Smooth muscle cell (in vitro differentiated cells): ENCODE results near the gene ZNF844. TPM values are rescaled to one million over a fixed set of nuclear protein-coding genes. Genes with fewer than 3 reads are reported as not detected.

Experiments
- DNase-seq: peaks from one replicate; lab custom pipeline; 2025; ENCODE audit not compliant: unreplicated experiment; lab: John Stamatoyannopoulos, UW
- H2AFZ ChIP-seq: fragments of 200-600 bp; sonication (generic); 2 replicates; pipeline ENCODE4 v1.6.0; 2016; ENCODE audit warnings: antibody characterized with exemption, low read depth, mild to moderate bottlenecking
- H3F3A ChIP-seq: fragments of 200-600 bp; sonication (generic); 2 replicates; pipeline ENCODE4 v1.6.0; 2017; ENCODE audit warnings: antibody characterized with exemption, low read depth
- H3K27ac ChIP-seq: fragments of 200-600 bp; sonication (generic); 2 replicates; pipeline ENCODE4 v1.5.1; 2016; ENCODE audit warnings: low read depth, mild to moderate bottlenecking
- H3K27me3 ChIP-seq: fragments of 200-600 bp; sonication (generic); 2 replicates; pipeline ENCODE4 v1.6.1; 2016; ENCODE audit warnings: low read depth, mild to moderate bottlenecking
- H3K36me3 ChIP-seq: fragments of 200-600 bp; sonication (generic); 2 replicates; pipeline ENCODE4 v1.5.1; 2016; ENCODE audit warnings: low read depth
- H3K4me1 ChIP-seq: fragments of 200-600 bp; sonication (generic); 2 replicates; pipeline ENCODE4 v1.5.1; 2016; ENCODE audit warnings: low read depth
- H3K4me2 ChIP-seq: fragments of 200-600 bp; sonication (generic); 2 replicates; pipeline ENCODE4 v1.6.0; 2016; ENCODE audit warnings: mild to moderate bottlenecking
- H3K4me3 ChIP-seq: fragments of 200-600 bp; sonication (generic); 2 replicates; pipeline ENCODE4 v1.5.1; 2016; ENCODE audit warnings: mild to moderate bottlenecking
- H3K79me2 ChIP-seq: fragments of 200-600 bp; sonication (generic); 2 replicates; pipeline ENCODE4 v1.6.0; 2016; ENCODE audit warnings: low read depth, mild to moderate bottlenecking
- H3K9ac ChIP-seq: fragments of 200-600 bp; sonication (generic); 2 replicates; pipeline ENCODE4 v1.6.0; 2016; ENCODE audit warnings: low read depth
- H3K9me3 ChIP-seq: fragments of 200-600 bp; sonication (generic); replicated peaks from 2 replicates; pipeline ENCODE4 v1.5.1; 2016; ENCODE audit warnings: low read depth
- H4K20me1 ChIP-seq: fragments of 200-600 bp; sonication (generic); 2 replicates; pipeline ENCODE4 v1.6.0; 2016; ENCODE audit warnings: low read depth
- WGBS: methylation state at CpG from one replicate; pipeline ENCODE4 v1.1.7; 2016; ENCODE audit warnings: low lambda C conversion rate; 5-methylcytosine and 5-hydroxymethylcytosine counted together
- polyA plus RNA-seq: library from polyadenylated mRNA; unstranded; fragments of >200 nt; fragmentation: Nextera tagmentation; extraction: Ambion mirVana; gene quantifications from 2 replicates; pipeline ENCODE4 v1.2.1, GENCODE V29; 2016
- total RNA-seq: library from RNA; depleted of rRNA; stranded (reverse); fragments of >200 nt; gene quantifications from 2 replicates; pipeline ENCODE4 v1.2.3, GENCODE V29; 2014
- TF ChIP-seq, protein P1 (sequence below): fragments of 200-600 bp; sonication (generic); IDR thresholded peaks from 2 replicates; pipeline ENCODE4 v1.5.1; 2017; ENCODE audit warnings: borderline replicate concordance, mild to moderate bottlenecking, antibody characterized with exemption; ENCODE audit not compliant: insufficient read depth, poor library complexity, severe bottlenecking

The ZNF844 gene
- total and polyA plus RNA-seq, 2 experiments from 2014 or later: 1.9 to 4.4 TPM

DNA sequence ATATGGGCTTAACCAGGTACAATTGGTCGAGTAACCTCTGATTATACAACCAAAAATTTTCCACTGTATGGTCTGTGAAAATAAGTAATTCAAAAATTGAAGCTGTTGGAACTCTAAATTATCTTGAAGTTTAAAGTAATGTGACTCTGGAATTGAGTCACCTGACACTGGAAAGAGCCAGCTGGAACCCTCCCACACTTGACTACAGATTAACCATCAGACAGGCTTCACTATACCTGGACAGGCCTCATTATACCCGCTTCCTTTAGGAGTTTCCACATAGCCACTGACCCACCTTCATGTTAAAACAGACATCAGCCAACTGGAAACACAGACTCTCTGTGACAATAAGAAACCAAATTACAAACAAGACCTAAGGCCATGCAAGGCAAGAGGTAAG, 30.3 kb upstream of the ZNF844 start:
- peak overlapping the region; percentile 85 for H3K4me3 ChIP-seq

GRCh38 chr19:12034620-12035019, 29.9 kb upstream of the ZNF844 start:
- TF ChIP-seq, protein P1, sequence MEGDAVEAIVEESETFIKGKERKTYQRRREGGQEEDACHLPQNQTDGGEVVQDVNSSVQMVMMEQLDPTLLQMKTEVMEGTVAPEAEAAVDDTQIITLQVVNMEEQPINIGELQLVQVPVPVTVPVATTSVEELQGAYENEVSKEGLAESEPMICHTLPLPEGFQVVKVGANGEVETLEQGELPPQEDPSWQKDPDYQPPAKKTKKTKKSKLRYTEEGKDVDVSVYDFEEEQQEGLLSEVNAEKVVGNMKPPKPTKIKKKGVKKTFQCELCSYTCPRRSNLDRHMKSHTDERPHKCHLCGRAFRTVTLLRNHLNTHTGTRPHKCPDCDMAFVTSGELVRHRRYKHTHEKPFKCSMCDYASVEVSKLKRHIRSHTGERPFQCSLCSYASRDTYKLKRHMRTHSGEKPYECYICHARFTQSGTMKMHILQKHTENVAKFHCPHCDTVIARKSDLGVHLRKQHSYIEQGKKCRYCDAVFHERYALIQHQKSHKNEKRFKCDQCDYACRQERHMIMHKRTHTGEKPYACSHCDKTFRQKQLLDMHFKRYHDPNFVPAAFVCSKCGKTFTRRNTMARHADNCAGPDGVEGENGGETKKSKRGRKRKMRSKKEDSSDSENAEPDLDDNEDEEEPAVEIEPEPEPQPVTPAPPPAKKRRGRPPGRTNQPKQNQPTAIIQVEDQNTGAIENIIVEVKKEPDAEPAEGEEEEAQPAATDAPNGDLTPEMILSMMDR: no peak
- peak overlapping the region; percentile 83 for H3K9ac ChIP-seq
- 46% methylated on average over 8 of the region's 8 CpGs for WGBS

More for the DNA sequence above, 30.3 kb upstream of the ZNF844 start:
- DNase-seq: no peak
- TF ChIP-seq, protein P1: no peak
- no peak overlapping the region for H3K9ac ChIP-seq
- peaks cover 8% of the 10 kb centered on the region for H3K4me1 ChIP-seq
- H3K9me3 ChIP-seq: no peaks in the 10 kb centered on the region
- peak overlapping the region; percentile 87 for H2AFZ ChIP-seq
- peaks cover 41% of the 10 kb centered on the region for H3K79me2 ChIP-seq
- no peaks in the 10 kb centered on the region for H4K20me1 ChIP-seq
- H3K27me3 ChIP-seq: no peaks in the 10 kb centered on the region
- H3K36me3 ChIP-seq: no peaks in the 10 kb centered on the region
- H3K4me2 ChIP-seq: peak overlapping the region; percentile 92
- H3F3A ChIP-seq: no peaks in the 10 kb centered on the region
- WGBS: 88% methylated on average over 2 of the region's 2 CpGs
- H3K27ac ChIP-seq: no peak overlapping the region

DNA sequence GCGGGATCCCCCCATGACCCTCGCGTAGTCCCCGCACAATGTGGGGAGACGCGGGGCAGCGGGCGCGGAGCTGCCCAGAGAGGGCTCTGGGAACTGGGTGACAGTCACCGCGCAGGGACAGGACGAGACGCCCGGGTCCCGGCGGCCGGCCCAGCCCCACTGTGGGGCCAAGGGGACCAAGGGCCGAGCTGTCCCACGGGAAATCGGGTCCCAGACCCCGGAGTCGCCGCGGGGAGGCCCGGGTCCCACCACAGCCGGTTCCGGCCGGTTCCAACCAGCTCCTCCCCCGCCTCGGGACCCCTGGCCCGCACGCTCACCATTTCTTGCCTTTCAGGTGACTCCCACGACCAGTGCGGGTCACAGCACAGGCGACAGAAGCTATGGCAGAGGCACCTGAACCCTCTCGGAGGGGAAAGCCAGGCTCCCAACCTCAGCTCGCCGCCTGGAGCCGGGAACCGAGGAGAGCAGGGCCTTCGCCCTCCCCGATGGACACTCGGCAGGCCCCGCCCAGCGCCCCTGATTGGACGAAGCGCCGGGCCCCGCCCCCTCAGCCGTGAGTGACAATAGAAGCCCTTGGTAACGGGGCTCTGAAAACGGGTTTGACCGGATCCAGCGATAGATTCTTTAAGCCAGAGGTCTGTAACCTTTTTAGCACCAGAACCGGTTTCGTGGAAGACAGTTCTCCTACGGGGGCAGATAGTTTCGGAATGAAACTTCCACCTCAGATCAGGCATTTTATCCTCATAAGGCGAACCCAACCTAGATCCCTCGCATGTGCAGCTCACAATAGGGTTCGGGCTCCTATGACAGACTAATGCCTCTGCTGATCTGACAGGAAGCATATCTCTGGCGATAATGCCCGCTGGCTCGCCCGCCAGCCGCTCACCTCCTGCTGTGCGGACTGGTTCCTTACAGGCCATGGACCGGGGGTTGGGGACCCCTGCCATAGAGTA, 29.0 kb upstream of the ZNF844 start, which contains the start of gene ZNF433:
TSS of gene ZNF433 (minus strand) at position 460 of the 953 bp plus-strand sequence. CDS start at position 320, 140 bp downstream.
- no peaks in the 10 kb centered on the region for H4K20me1 ChIP-seq
- peak within 1 kb of the TSS; percentile 83 for H3K9ac ChIP-seq
- H3K4me1 ChIP-seq: peaks cover 8% of the 10 kb centered on the region
- H3F3A ChIP-seq: no peaks in the 10 kb centered on the region
- H3K27me3 ChIP-seq: no peaks in the 10 kb centered on the region
- H2AFZ ChIP-seq: peak within 1 kb of the TSS; percentile 87
- peaks cover 34% of the 10 kb centered on the region for H3K79me2 ChIP-seq
- H3K27ac ChIP-seq: peak within 1 kb of the TSS; percentile 57
- H3K36me3 ChIP-seq: no peaks in the 10 kb centered on the region
- peak within 1 kb of the TSS; percentile 85 for H3K4me3 ChIP-seq
- DNase-seq: peak; percentile 70
- 1% methylated on average over 52 of the region's 68 CpGs for WGBS
- TF ChIP-seq, protein P1: no peak
- no peaks in the 10 kb centered on the region for H3K9me3 ChIP-seq
- peak within 1 kb of the TSS; percentile 92 for H3K4me2 ChIP-seq

More at GRCh38 chr19:12034620-12035019, 29.9 kb upstream of the ZNF844 start:
- Histone ChIP-seq H3K4me2 (peak overlapping the region; percentile 92), H3K27ac (peak overlapping the region; percentile 57), H3K27me3 (no peaks in the 10 kb centered on the region), H3F3A (no peaks in the 10 kb centered on the region), H3K36me3 (no peaks in the 10 kb centered on the region), H2AFZ (peak overlapping the region; percentile 87), H4K20me1 (no peaks in the 10 kb centered on the region), H3K4me1 (peaks cover 8% of the 10 kb centered on the region), H3K9me3 (no peaks in the 10 kb centered on the region), H3K4me3 (peak overlapping the region; percentile 85), H3K79me2 (peaks cover 41% of the 10 kb centered on the region)
- no peak for DNase-seq
